ENCODE measurements around the gene ZNF280B. TPM values are rescaled to one million over a fixed set of nuclear protein-coding genes. Genes with fewer than 3 reads are reported as not detected.
A peak's percentile ranks its signal among the peaks of the same experiment; 100 is the strongest.

The ZNF280B gene, protein sequence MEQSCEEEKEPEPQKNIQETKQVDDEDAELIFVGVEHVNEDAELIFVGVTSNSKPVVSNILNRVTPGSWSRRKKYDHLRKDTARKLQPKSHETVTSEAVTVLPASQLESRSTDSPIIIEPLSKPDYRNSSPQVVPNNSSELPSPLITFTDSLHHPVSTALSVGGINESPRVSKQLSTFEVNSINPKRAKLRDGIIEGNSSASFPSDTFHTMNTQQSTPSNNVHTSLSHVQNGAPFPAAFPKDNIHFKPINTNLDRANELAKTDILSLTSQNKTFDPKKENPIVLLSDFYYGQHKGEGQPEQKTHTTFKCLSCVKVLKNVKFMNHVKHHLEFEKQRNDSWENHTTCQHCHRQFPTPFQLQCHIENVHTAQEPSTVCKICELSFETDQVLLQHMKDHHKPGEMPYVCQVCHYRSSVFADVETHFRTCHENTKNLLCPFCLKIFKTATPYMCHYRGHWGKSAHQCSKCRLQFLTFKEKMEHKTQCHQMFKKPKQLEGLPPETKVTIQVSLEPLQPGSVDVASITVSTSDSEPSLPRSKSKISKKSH
- polyA plus RNA-seq: 1 to 10 TPM in 1 of 3 donors, under 1 TPM in 2; 0.18 to 1.1 (median 0.34) TPM

DNA sequence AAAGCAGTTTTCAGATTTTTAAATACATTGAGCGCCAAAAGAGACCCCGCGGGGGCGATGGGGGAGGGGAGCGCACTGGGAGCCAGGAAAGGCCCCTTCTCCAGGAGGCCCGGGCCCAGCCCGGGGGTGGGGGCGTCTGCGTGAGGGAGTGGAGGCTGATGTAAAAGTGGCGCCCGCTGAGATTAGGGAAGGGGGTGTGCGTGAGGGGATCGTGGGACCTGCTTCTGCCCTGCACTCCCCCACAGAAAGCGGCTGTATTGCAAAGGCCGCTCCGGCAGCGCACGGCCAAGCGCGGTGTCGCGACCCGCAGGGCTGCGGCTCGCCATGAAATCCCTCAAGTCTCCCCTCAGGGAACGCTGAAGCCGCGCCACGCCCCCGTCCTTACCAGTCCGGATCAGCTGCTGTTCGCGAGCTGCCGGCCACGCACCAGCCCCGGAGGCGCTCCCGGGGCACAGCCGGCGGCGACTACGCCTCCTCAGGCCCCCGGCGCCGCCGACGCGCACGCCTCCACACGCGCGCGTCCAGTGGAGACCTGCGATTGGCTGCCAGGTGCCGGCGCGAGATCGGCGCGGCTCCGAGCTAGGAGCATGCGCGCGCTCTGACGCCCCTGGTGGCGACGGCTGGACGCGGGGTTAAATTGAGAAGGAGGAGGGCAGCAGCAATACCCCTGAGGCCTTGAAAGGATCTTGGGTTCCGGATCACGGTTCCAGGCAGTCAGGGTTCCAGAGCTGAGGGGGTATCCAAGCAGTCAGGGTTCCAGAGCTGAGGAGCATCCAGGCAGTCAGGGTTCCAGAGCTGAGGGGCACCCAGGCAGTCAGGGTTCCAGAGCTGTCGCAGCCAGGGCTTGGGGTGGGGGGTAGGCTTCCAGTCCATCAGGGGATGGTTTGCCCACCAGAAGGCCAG lies at the start of gene ZNF280B:
Gene ZNF280B (minus strand): TSS at position 469 of the 903 bp plus-strand sequence. CDS start 19,344 bp downstream, outside the sequence.
- Mint-ChIP-seq H3K27me3 (ENCODE audit: low read depth in 3 of 3) (peaks cover 2 to 5% (median 3%) of the 10 kb centered on the region in 3 donors), H3K27ac (peak within 1 kb of the TSS in 4 of 6 donors; percentile 7 to 69 (median 57)), H3K4me3 (peak within 1 kb of the TSS; percentile 72 to 84 (median 81)), H3K9me3 (peaks cover 0 to 7% (median under 1%) of the 10 kb centered on the region in 6 donors), H3K36me3 (peaks cover 0 to 21% (median 12%) of the 10 kb centered on the region in 3 donors), H3K4me1 (peaks cover 12 to 15% of the 10 kb centered on the region in 2 donors)
- peak; percentile 74 to 82 (median 78) for DNase-seq

DNA sequence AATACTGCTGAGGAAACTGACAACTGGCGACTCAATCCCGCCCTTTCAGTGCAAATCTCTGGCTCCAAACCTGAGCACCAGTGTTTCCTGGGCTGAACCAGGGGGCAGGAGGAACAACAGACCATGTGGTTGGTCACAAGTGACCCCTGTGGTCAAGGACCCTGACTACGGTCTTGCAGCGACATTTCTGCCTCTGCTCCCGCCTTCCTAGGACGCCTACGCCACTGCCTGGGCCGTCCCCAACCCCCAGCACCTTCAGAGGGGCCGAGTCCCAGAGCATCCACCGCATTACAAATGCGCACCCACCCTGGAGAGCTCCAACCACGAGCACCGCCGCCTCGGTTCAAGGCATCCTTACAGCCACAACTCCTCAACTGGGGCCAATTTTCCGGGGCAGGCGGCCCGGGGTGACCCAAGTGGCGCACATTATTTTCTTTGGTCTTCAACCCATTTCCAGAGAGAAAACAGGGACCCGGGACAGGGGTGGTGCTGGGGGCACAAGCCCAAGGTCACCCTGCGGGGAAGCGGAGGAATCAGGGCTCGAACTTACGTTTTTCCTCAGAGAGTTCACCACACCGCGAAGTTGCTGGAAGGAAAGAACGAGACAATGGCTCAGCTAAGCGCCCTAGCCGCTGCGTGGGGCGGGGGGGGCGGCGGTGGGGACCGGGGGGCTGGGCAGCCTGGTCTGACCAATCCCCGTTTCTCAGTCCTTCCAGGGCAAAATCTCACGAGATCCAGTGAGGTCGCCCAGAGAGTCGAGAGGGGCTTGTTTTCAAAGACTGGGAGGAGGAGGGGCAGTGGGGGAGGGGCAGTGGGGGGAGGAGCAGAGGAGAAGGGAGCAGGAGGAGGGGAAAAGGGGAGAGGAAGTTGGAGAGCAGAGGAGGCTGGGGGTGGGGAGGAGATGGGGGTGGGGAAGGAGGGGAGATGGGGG lies 48.7 kb upstream of the ZNF280B start:
- Mint-ChIP-seq H3K36me3 (no peaks in the 10 kb centered on the region), H3K4me1 (peaks cover 0 to 4% of the 10 kb centered on the region in 2 donors), H3K27me3 (ENCODE audit: low read depth in 3 of 3) (peaks cover 2 to 6% (median 2%) of the 10 kb centered on the region in 3 donors)

DNA sequence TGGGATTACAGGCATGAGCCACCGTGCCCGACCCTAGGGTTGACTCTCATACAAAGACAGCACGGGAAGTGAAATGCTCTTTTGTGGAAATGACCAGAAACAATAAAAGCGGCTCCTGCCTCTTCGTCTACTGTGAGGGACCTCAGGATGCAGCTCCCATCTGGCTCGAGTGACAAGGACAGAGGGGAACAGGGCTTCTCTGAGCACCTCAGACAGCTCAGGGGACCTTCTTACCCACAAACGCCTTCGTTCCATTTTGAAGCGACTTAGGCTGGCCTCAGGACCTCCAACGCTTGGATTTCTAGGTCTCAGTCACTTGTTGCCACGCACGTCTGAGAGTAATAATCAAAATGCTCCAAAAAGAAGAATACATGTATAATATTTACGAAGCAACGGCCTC lies 48.0 kb upstream of the ZNF280B start:
- no peaks in the 10 kb centered on the region for H3K9me3 Mint-ChIP-seq
- peaks cover 2 to 6% (median 2%) of the 10 kb centered on the region in 3 donors for H3K27me3 Mint-ChIP-seq (ENCODE audit: low read depth in 3 of 3)
- H3K36me3 Mint-ChIP-seq: no peaks in the 10 kb centered on the region
- peaks cover 0 to 4% of the 10 kb centered on the region in 2 donors for H3K4me1 Mint-ChIP-seq
- no peak overlapping the region for H3K27ac Mint-ChIP-seq
- H3K4me3 Mint-ChIP-seq: no peak overlapping the region
- DNase-seq: no peak

More for the DNA sequence above, 48.7 kb upstream of the ZNF280B start:
- Mint-ChIP-seq H3K4me3 (no peak overlapping the region), H3K9me3 (no peaks in the 10 kb centered on the region), H3K27ac (no peak overlapping the region)
- DNase-seq: no peak

DNA sequence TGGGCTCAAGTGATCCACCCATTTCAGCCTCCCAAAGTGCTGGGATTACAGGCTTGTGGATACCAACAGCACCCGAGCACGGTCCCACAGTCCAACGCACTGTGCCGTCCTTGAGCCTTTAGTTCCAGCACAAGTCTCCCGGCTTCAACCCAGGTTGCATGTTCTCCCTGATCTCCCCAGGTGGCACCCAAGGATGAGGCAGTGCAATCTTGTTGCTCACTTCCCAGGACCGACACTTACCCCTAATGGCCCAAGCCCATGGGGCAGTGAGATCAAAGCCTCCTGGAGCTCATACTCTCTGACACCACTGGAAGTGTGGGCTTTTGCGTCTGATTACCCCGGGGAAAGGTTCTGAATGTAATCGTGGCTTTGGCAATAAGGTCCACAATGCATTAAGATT lies 47.1 kb upstream of the ZNF280B start:
- Mint-ChIP-seq H3K27ac (no peak overlapping the region), H3K4me1 (peaks cover 0 to 4% of the 10 kb centered on the region in 2 donors), H3K9me3 (no peaks in the 10 kb centered on the region), H3K36me3 (no peaks in the 10 kb centered on the region), H3K27me3 (ENCODE audit: low read depth in 3 of 3) (peaks cover 2 to 6% (median 6%) of the 10 kb centered on the region in 3 donors), H3K4me3 (no peak overlapping the region)
- no peak for DNase-seq

DNA sequence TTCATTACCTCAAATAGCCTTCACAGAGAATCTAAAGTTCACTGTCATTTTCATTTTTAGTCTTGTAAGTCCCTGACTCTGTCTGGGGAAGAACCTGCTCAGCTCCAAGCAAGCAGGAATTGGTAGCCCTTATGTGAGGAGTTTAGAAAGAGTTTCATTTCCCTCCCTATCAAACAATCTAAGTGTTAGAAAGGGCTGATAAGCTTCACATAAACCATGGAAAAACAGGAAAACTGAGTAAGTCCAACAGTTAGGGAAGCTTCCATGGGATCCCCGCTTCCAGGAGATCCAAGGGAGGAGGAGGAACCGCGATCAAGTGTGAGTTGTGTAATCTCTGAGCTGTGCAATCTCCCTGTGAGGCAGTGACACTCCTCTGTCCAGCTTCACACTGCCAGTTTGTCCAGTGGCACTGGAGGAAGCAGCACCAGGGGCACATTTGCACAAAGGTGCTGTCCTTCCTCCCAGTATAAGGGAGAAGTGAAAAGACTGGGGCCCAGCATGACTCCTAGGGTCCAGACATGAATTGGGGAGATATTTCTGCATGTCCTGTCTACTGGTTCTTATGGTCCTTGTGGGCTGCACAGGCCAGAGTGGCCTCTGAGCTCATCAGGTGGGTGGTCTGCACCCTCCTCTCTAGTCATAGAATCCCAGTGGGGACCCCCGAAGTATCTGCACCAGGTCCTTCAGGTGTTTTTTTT lies 46.2 kb upstream of the ZNF280B start:
- Mint-ChIP-seq H3K36me3 (no peaks in the 10 kb centered on the region), H3K9me3 (no peaks in the 10 kb centered on the region), H3K27ac (no peak overlapping the region), H3K4me1 (peaks cover 0 to 4% of the 10 kb centered on the region in 2 donors), H3K27me3 (ENCODE audit: low read depth in 3 of 3) (peaks cover 2 to 6% (median 6%) of the 10 kb centered on the region in 3 donors), H3K4me3 (no peak overlapping the region)
- DNase-seq: no peak

DNA sequence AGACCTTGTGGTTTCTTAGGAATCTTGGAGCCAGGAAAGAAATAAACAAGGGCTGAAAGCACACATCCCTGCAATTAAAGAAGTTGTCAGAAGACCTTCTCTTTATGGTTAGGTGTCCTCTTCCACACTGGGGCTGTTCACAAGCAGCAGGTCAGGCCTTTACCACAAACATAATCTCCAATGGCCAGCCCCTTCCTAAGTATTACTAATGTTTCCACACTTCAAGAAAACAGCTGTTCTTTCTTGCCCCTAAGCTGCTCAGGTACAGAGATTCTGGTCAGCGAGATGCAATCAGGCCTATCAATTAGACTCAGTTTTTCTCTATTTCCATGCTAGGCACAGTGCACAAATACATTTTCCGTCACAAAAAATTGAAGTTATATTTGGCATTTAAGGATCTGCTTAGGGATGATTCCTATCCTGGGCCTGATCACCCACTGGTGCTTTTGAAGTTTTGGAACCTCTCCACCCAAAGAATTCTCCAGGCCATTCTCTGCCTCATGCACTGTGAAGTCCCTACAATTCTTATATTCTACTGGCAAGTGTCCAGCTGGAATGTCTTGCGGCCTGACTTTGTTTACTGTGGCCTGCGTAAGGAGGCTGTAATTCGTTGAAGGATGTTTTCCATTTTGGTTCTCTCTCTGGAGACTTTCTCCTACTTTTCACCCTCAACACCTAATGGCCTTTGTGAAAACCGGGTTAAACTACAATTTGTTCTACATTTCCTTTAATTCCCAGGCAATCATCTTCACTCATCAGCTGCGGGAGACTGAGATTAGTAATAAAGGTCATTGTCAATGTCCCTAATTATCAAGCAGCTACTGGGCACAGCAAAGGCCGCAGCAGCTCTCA lies 45.4 kb upstream of the ZNF280B start:
- Mint-ChIP-seq H3K27me3 (ENCODE audit: low read depth in 3 of 3) (peaks cover 2 to 6% (median 3%) of the 10 kb centered on the region in 3 donors), H3K9me3 (no peaks in the 10 kb centered on the region), H3K36me3 (no peaks in the 10 kb centered on the region), H3K4me1 (peaks cover 0 to 1% of the 10 kb centered on the region in 2 donors), H3K4me3 (no peak overlapping the region), H3K27ac (no peak overlapping the region)
- DNase-seq: no peak

DNA sequence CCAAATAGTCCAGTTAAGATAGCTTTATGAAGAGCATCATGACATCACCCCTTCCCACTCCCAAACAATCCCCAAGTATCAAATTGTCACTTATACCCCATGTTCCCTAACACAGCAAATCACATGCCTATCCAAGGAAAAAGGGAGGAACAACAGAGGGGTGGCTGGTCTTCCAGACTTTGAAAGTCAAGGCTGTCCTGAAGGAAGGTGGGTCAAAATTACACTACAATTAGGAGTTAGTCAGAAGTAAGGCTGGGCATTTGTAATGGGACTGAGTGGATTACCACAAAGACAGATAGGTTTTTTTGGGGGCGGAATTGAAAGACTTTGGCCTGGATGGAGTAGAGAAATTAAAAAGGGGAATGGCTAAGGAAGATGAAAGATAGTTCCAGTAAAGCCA lies 44.6 kb upstream of the ZNF280B start:
- no peak overlapping the region for H3K27ac Mint-ChIP-seq
- no peak for DNase-seq
- no peak overlapping the region for H3K4me3 Mint-ChIP-seq
- H3K4me1 Mint-ChIP-seq: no peaks in the 10 kb centered on the region
- H3K36me3 Mint-ChIP-seq: no peaks in the 10 kb centered on the region
- no peaks in the 10 kb centered on the region for H3K9me3 Mint-ChIP-seq
- H3K27me3 Mint-ChIP-seq (ENCODE audit: low read depth in 3 of 3): peaks cover 2 to 6% (median 2%) of the 10 kb centered on the region in 3 donors

DNA sequence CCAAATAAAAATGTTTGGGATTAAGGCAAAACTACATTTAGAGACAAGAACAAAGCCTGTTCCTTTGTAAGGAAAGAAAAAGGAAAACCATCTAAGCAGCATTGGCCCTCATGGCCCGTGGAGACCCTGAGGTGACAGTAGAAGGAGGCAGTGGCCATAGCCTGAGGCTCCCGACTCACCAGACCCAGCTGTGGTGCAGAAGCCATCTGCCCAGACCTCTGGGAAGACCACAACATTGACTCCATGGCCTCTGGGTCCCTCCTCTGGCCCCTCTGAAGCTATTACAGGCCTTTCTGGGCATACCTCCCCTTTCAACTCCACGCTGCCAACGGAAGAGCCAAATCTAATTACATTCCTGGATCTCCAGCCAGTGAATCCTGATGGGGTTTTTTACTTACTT lies 44.1 kb upstream of the ZNF280B start:
- H3K27me3 Mint-ChIP-seq (ENCODE audit: low read depth in 3 of 3): peaks cover 2 to 6% (median 2%) of the 10 kb centered on the region in 3 donors
- H3K27ac Mint-ChIP-seq: no peak overlapping the region
- no peaks in the 10 kb centered on the region for H3K4me1 Mint-ChIP-seq
- no peaks in the 10 kb centered on the region for H3K9me3 Mint-ChIP-seq
- no peak for DNase-seq
- H3K36me3 Mint-ChIP-seq: no peaks in the 10 kb centered on the region
- no peak overlapping the region for H3K4me3 Mint-ChIP-seq

DNA sequence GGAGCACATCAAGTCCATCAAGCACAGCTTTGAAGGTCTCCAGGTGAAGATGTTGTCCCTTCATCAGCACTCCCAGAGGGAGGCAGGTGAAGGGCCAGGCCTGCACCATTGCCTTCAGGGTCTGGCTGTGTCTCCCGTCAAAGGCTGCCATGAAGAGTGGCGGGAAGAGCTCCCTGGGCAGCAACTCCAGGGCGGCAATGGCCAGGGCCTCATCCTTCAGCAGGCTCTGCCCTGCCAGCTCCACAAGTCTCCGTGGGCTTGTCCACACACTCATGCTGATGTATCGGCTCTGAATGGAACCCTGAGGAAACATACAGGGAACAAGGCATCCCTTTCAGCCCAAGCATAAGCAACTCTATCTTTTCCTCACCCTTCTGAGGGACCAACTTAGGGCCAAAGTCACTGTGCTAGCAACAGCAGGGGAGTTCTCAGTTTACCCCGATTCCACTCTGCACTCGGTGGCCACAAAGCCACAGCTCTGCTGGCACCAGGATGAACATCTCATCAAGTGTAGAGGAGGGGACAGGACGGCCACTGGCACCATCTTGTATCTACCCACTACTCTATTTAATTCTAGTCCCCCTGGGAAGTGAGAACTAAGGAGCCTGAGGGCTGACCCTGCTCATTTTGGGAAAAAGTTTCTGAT lies 42.4 kb upstream of the ZNF280B start:
- Mint-ChIP-seq H3K4me1 (no peaks in the 10 kb centered on the region), H3K36me3 (no peaks in the 10 kb centered on the region), H3K27me3 (ENCODE audit: low read depth in 3 of 3) (peaks cover 0 to 6% (median 2%) of the 10 kb centered on the region in 3 donors), H3K4me3 (no peak overlapping the region), H3K27ac (no peak overlapping the region), H3K9me3 (no peaks in the 10 kb centered on the region)
- DNase-seq: no peak

DNA sequence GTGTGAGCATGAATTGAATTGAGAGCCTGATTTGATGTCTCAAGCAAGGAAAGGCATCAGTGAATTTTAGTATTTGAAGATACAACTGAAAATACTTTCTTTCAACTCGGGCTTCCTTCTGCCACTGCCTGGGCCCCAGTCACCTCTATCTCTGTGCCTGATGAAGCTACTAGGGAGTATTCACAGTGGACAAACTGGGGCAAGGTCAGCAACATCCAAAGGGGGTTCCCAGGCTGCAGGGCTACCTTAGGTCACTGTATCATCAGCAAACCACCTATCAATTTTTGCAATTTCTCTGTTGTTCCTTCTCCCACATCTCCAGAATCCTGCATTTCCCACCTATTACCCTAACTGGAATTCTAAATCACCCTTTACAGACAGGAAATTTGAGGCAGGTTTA lies 40.4 kb upstream of the ZNF280B start:
- DNase-seq: no peak

DNA sequence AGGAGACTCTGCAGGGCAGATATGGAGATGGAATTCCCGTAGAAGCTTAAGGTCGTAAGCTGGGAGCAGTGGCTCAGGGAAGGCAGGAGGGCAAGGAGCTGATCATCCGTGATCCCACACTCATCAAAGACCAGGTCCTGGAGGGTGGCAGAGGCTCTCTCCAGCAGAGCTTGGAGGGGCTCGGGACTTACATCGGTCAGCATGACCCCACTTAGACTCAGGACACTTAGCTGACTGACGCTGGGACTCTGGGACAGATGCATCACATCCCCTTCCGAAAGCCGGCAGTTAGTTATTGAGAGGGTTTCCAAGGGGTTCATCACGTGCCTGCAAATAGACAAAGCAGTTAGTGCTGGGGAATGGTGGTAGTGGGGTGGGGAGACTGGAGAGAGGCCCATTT lies 39.8 kb upstream of the ZNF280B start:
- no peaks in the 10 kb centered on the region for H3K36me3 Mint-ChIP-seq
- no peak for DNase-seq
- H3K4me1 Mint-ChIP-seq: no peaks in the 10 kb centered on the region
- no peaks in the 10 kb centered on the region for H3K9me3 Mint-ChIP-seq
- H3K27me3 Mint-ChIP-seq (ENCODE audit: low read depth in 3 of 3): peaks cover 0 to 6% (median 2%) of the 10 kb centered on the region in 3 donors
- no peak overlapping the region for H3K27ac Mint-ChIP-seq
- no peak overlapping the region for H3K4me3 Mint-ChIP-seq

More for the DNA sequence above, 40.4 kb upstream of the ZNF280B start:
- no peaks in the 10 kb centered on the region for H3K9me3 Mint-ChIP-seq
- no peaks in the 10 kb centered on the region for H3K36me3 Mint-ChIP-seq
- no peaks in the 10 kb centered on the region for H3K4me1 Mint-ChIP-seq
- no peak overlapping the region for H3K27ac Mint-ChIP-seq
- no peak overlapping the region for H3K4me3 Mint-ChIP-seq
- H3K27me3 Mint-ChIP-seq (ENCODE audit: low read depth in 3 of 3): peaks cover 0 to 6% (median 2%) of the 10 kb centered on the region in 3 donors
